OCI-LY7 (cell line): Measurements from ENCODE around the gene AGFG2.

Experiments
- CTCF ChIP-seq: fragments of 200-600 bp; sonication (generic); conservative IDR thresholded peaks from 2 replicates; pipeline ENCODE4 v1.5.1; 2014; ENCODE audit warnings: mild to moderate bottlenecking, antibody characterized with exemption, low read length, moderate library complexity, mixed read lengths
- EZH2phosphoT487 ChIP-seq: fragments of 200-600 bp; sonication (generic); IDR thresholded peaks from 2 replicates; pipeline ENCODE4 v1.6.1; 2018; ENCODE audit warnings: low read depth, borderline replicate concordance, mild to moderate bottlenecking, mixed run types, antibody characterized with exemption, low read length, moderate library complexity, mixed read lengths

DNA sequence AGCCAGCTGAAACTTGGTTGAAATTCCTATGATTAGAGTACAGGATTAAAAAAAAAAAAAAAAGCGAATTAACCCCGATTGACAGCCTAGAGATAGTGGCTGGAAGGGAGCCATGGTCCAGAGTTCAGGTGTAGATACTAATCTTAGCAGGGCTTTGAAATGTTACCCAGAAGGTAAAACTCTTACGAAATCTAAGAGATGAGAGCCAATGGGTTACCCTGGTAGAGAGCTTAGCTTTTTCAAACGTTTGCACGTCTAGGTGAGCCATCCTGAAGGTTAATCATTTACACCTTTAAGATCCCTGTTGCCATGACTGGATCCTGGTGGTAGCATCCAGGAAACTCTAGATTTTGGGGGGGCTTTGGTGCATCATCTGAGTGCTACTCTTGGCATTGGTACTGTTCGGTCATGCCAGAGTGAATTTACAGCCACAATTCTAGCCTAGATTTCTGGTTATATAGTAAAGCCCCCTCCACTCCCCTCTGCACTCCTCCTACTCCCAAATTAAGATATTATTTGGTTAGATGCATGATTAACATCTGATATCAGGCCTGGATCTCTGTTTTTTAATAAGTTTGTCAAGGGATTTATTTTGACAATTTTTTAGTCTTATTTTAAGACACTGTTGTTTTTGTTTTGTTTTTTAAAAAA is 1.2 kb downstream of the AGFG2 start:
- no peak for TF ChIP-seq CTCF
- no peak for TF ChIP-seq EZH2phosphoT487
